H54 (cell line): Measurements from ENCODE around the gene PEX1.
"Not testable (repeated sequence)": the region's sequence is repeated elsewhere in the genome, so short reads cannot be mapped to it uniquely, and the experiment has no call there.

Experiments
- DNase-seq: peaks from one replicate; pipeline ENCODE4 v3.0.0; 2011; ENCODE audit warnings: low spot score, mixed read lengths; ENCODE audit not compliant: insufficient read length
- FAIRE-seq: peaks from 3 replicates; lab custom pipeline; 2011; peaks lifted over from hg19 to GRCh38; lab: Jason Lieb, UNC
- POLR2A ChIP-seq: IDR thresholded peaks from 2 replicates; pipeline ENCODE4 v1.6.1; 2011; ENCODE audit warnings: low read depth, mild to moderate bottlenecking, low read length

Gene PEX1

DNA sequence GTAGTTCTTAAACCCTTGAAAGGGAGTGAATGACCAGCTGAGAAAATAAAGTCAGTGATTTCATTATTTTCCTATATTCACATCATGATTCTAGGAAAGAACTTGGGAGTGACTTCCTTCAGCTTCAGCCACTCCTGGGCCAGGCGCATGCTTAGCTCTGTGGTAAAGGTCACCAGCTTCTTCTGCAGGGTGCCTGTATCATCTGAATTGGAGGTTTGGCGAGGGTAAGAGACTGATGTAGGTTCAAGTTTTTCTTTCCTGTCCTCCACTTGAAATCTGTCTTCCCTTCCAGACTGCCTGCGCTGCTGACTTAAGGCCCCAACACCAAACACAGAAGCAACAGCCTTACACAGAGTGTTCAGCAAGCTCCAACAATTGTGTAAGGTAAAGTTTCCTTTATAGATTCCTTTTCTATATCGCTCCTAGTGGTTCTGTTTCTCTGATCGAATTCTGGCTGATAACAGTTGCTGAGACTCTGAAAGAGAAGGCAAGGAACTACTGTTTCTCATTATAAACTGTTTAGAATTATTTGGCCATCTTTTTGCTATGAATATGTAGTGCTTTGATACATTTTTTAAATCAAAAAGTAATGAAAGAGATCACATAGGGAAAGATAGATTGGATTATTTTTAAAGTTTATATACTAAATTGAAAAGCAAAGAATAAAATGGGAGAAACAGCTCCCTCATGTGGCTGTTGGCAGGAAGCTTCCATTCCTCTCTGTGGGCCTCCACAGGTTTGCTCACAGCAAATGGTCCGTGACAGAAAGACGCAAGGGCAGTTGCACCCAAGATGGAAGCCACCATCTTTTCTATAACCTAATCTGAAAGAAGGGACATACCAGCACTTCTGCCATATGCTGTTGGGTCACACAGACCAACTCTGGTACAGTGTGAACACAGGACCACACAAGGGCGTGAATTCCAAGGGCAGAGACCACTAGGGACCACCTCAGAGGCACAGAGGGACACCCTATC lies 67.0 kb downstream of the PEX1 start:
- DNase-seq (peak; percentile 35), FAIRE-seq (no peak)
- TF ChIP-seq POLR2A = no peak

DNA sequence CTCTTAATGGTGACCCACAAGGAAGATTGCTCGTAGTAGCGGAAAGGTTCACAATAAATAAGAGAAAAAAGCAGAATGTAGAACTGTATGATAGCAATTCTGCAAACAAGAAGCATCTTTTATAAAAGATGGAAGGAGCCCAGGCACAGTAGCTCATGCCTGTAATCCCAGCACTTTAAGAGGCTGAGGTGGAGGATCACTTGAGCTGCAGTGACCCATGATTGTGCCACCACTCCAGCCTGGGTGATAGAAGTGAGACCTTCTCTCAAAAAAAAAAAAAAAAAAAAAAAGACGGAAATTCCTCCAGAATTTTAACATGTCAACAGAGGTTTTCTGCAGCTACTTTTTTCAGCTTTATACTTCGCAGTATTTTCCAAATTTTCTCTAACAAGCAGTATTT lies 67.8 kb downstream of the PEX1 start:
- no peak for DNase-seq
- no peak for TF ChIP-seq POLR2A
- FAIRE-seq = no peak

DNA sequence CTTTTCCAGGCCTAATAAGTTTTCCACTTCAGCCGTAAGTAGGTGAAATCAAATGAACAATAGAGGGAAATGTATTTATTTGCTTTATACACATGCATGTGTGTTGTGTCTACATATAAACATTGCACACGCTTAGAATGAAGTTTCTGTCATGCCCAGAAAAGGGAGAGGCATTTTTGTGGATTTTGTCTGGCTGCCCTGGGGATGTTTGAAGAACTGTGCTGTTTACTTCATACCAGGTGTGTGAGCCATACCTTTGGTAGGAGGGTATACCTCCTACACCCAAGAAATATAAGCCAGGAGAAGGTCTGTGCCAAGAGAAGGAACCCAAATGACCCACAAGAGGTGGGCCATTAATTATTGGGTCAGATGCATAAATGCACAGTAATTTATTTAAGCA lies 68.2 kb downstream of the PEX1 start:
- TF ChIP-seq POLR2A = no peak
- DNase-seq (no peak), FAIRE-seq (no peak)

DNA sequence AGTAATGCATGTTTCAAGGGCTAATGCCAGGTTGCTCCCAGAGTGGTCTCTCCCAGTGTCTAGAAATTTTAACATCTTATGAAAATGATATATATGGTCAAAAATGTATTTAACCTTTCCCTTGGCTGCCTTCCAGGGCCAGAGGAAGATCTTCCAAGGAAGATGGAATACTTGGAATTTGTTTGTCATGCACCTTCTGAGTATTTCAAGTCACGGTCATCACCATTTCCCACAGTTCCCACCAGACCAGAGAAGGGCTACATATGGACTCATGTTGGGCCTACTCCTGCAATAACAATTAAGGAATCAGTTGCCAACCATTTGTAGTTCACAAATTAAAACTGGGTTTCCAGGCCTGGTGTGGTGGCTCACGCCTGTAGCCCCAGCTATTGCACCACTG lies 72.1 kb downstream of the PEX1 start:
- no peak for FAIRE-seq
- no peak for DNase-seq
- TF ChIP-seq POLR2A = no peak

DNA sequence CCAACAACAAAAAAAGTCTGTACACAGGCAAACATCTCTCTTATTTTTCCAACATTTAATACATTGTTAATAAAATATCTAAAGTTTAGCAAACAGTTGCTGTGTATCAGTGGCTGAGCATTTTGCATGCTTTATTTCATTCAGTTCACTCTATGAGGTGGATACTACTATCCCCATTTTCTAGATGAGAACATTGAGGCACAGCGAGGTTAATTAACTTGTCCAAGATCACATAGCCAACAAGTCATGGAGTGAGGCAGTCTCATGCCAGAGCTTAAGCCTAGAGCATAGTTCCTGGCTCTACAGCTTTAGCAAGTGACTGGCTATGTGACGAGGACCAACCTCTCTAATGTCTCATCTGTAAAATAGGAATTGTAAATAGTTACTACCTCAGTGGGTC lies 76.7 kb downstream of the PEX1 start:
- no peak for DNase-seq
- TF ChIP-seq POLR2A = no peak
- no peak for FAIRE-seq

DNA sequence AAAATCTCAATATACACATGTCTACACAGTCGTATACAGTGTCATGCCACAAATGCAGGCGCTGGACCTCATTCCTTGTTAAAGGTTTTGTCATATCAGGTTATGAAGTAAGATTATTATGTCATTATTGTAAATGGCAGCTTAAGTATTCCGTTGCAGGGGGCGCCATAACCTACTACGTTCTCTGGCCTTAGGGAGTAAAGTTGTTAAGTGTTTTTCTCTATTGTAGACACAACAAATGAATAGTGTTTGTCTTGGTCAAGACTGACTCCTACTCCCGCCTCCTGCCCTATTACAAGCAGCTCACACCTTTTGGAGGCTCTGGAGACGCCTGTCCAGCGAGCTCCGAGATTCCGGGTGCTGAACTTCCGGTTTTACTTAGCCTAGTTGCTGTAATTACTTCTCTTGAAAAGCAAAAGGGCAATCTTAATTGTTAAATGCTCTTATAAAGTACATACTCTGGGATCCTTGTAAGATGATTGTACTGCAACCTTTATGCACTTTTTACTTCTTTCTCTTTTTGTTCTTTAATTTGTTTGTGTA lies 80.0 kb downstream of the PEX1 start:
- no peak for TF ChIP-seq POLR2A
- DNase-seq (peak; percentile 30), FAIRE-seq (no peak)

DNA sequence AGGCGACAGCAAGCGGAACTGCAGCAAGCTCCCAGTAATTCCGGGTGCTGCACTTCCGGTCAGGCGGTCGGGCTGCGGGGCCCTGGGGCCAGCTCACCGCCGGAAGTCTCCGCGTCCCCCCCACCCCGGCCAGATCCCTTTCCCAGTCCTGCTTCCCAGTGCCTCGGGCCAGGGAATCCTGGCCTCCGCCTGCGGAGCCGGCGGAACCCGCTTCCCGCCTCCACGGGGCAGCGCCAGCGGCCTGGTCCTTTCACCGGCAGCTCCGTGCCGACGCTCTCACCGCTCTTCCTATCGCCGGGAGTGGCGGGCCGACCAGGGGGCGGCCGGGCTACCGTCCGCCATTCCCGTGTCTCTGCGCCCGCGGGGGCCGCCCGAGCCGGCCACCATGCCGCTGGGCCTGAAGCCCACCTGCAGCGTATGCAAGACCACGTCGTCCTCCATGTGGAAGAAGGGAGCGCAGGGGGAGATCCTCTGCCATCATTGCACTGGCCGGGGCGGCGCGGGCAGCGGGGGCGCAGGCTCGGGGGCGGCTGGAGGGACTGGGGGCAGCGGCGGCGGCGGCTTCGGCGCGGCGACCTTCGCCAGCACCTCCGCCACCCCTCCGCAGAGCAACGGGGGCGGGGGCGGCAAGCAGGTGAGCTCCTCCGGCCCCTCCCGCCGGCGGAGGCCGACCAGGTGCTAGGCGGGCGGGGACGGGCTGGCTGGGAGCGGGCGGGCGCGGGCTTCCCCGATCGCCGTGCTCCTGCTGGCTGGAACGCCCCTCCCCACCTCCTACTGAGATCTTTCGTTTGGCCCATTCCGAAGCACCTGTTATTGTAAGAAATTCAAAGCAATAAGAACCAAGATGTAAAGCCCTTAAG lies 80.7 kb downstream of the PEX1 start, which contains the start of gene GATAD1:
TSS of gene GATAD1 (plus strand) at position 138 of the 860 bp plus-strand sequence. CDS start at position 386, 248 bp downstream.
- peak; percentile 73 for TF ChIP-seq POLR2A
- DNase-seq (peak; percentile 93), FAIRE-seq (no peak)

DNA sequence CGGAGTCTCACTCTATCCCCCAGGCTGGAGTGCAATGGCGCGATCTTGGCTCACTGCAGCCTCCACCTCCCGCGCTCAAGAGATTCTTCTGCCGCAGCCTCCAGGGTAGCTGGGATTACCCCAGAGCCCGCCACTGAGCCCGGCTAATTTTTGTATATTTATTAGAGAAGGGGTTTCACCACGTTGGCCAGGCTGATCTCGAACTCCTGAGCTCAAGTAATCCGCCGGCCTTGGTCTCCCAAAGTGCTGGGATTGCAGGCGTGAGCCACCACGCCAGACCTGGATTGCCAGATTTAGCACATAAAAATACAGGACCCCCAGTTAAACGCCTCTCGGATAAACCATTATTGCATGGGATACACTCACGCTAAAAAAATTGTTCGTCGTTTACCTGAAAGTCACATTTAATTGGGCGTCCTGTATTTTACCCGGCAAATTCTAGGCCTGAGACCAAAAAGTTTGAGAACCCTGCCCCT lies 81.4 kb downstream of the PEX1 start:
- FAIRE-seq (no peak), DNase-seq (no peak)
- TF ChIP-seq POLR2A = no peak

DNA sequence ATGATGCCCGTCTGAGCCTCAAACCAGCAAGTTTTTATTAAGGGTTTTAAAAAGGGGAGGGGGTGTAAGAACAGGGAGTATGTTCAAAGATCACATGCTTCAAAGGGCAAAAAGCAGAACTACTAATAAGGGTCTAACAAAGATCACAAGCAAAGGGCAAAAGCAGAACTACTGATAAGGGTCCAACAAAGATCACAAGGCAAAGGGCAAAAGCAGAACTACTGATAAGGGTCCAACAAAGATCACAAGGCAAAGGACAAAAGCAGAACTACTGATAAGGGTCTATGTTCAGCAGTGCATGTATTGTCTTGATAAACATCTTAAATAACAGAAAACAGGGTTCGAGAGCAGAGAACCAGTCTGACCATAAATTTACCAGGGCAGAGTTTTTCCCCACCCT lies 85.6 kb downstream of the PEX1 start:
- not testable (repeated sequence) for FAIRE-seq, DNase-seq

DNA sequence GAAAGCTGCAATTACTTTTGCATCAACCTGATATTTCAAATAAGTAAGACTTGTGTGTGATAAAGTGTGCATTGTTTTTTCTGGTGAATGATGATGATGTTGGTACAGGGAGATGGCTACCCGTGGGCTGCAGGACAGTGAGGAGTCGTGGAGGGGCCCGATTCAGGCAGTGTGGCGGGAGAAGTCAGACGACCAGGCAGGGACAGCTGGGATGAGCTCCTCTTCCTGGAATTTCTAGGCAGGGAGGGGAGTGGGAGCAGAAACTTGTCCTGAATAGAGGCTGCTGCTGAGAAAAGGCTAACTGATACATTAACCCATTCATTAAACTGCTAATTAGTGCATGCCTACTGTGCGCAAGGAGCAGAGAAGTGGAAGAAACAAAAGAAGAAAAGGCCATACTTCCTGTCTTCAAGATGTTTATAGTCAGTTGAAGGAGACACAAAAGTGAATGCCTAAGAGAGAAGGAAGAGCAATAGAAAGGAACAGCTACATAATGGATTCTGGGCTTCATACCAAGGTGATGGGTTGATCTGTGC lies 90.3 kb downstream of the PEX1 start:
- no peak for TF ChIP-seq POLR2A
- no peak for DNase-seq
- no peak for FAIRE-seq
